ENCODE results near the gene HOXC4.

The HOXC4 gene

GRCh38 chr12:54029529-54030441, 23.9 kb upstream of the HOXC4 start:
- no peak for DNase-seq (ENCODE audit: low spot score)

GRCh38 chr12:54030442-54030801, 23.2 kb upstream of the HOXC4 start:
- no peak for DNase-seq (ENCODE audit: low spot score)

- no peak for DNase-seq (ENCODE audit: low spot score)
Measured at GRCh38 chr12:54030889-54031471, 22.7 kb upstream of the HOXC4 start.

- no peak for DNase-seq (ENCODE audit: low spot score)
Measured at GRCh38 chr12:54031480-54031879, 22.2 kb upstream of the HOXC4 start.

- no peak for DNase-seq (ENCODE audit: low spot score)
Measured at GRCh38 chr12:54032086-54032619, 21.5 kb upstream of the HOXC4 start.

GRCh38 chr12:54032627-54033100, 21.0 kb upstream of the HOXC4 start, which contains the start of gene HOXC5:
Gene HOXC5, plus strand, starts transcription at chr12:54033050. Its CDS starts 73 bp downstream, at chr12:54033123.
- peak; percentile 86 for DNase-seq (ENCODE audit: low spot score)

GRCh38 chr12:54033106-54033979, 20.3 kb upstream of the HOXC4 start:
- peak; percentile 89 for DNase-seq (ENCODE audit: low spot score)

GRCh38 chr12:54033980-54034784, 19.5 kb upstream of the HOXC4 start:
- no peak for DNase-seq (ENCODE audit: low spot score)

- DNase-seq (ENCODE audit: low spot score), result no peak
Measured at GRCh38 chr12:54034785-54035310, 18.8 kb upstream of the HOXC4 start.

- no peak for DNase-seq (ENCODE audit: low spot score)
Measured at GRCh38 chr12:54035568-54036264, 17.9 kb upstream of the HOXC4 start.

- peak; percentile 36 for DNase-seq (ENCODE audit: low spot score)
Measured at GRCh38 chr12:54036620-54037359, 16.8 kb upstream of the HOXC4 start.

GRCh38 chr12:54037360-54038283, 16.0 kb upstream of the HOXC4 start:
- no peak for DNase-seq (ENCODE audit: low spot score)

- DNase-seq (ENCODE audit: low spot score), result no peak
Measured at GRCh38 chr12:54038284-54038870, 15.3 kb upstream of the HOXC4 start.

GRCh38 chr12:54038871-54039414, 14.7 kb upstream of the HOXC4 start:
- no peak for DNase-seq (ENCODE audit: low spot score)

GRCh38 chr12:54039417-54040147, 14.1 kb upstream of the HOXC4 start:
- DNase-seq (ENCODE audit: low spot score), result no peak

GRCh38 chr12:54040148-54040494, 13.5 kb upstream of the HOXC4 start:
- peak; percentile 22 for DNase-seq (ENCODE audit: low spot score)

- DNase-seq (ENCODE audit: low spot score), result no peak
Measured at GRCh38 chr12:54040648-54041047, 13.0 kb upstream of the HOXC4 start.

All from SW480 (cell line).